HepG2 (cell line): ENCODE measurements around the gene ELL. TPM values are rescaled to one million over a fixed set of nuclear protein-coding genes. Genes with fewer than 3 reads are reported as not detected.

ENCODE experiments used
- ASH2L ChIP-seq: fragments of 300-600, 200-600 bp; sonication (generic); IDR thresholded peaks from 2 replicates; pipeline ENCODE4 v1.7.0; 2017; ENCODE audit warnings: low read depth, mild to moderate bottlenecking, moderate library complexity, mixed read lengths, low read length; ENCODE audit not compliant: insufficient read length
- BHLHE40 ChIP-seq: IDR thresholded peaks from 2 replicates; pipeline ENCODE4 v1.6.1; 2011; ENCODE audit warnings: low read length, improper control_type of control experiment
- CEBPG ChIP-seq: IDR thresholded peaks from 2 replicates; pipeline ENCODE4 v1.6.1; 2016
- CENPT ChIP-seq: sonication (generic); formaldehyde crosslinking; IDR thresholded peaks from 2 replicates; pipeline ENCODE4 v1.8.0; 2022; ENCODE audit warnings: low read depth, mild to moderate bottlenecking, moderate library complexity, missing genetic modification reagents
- DRAP1 ChIP-seq: IDR thresholded peaks from 2 replicates; pipeline ENCODE4 v1.6.1; 2016; ENCODE audit warnings: missing genetic modification reagents, missing compliant biosample characterization
- IRF9 ChIP-seq: sonication (generic); formaldehyde crosslinking; IDR thresholded peaks from 2 replicates; pipeline ENCODE4 v1.8.0; 2022; ENCODE audit warnings: missing genetic modification reagents, mild to moderate bottlenecking, borderline replicate concordance
- KDM2A ChIP-seq: sonication (generic); formaldehyde crosslinking; IDR thresholded peaks from 2 replicates; pipeline ENCODE4 v1.4.0; 2020; ENCODE audit warnings: low read depth, missing genetic modification reagents, borderline replicate concordance
- KLF16 ChIP-seq, 2 experiments: sonication (generic) in 1 of 2; formaldehyde crosslinking in 1 of 2; IDR thresholded peaks; 2 replicates each; pipeline versions ENCODE4 v1.6.1 to v1.8.0; 2016 to 2023; ENCODE audit warnings: missing genetic modification reagents in 2 of 2, missing compliant biosample characterization in 1 of 2
- MLXIP ChIP-seq: sonication (generic); formaldehyde crosslinking; IDR thresholded peaks from 2 replicates; pipeline ENCODE4 v1.9.0; 2021; ENCODE audit warnings: missing genetic modification reagents, borderline replicate concordance
- MYC ChIP-seq: sonication (generic); formaldehyde crosslinking; IDR thresholded peaks from 2 replicates; pipeline ENCODE4 v1.9.0; 2021; ENCODE audit warnings: missing genetic modification reagents, borderline replicate concordance
- NCOA5 ChIP-seq: sonication (generic); formaldehyde crosslinking; IDR thresholded peaks from 2 replicates; pipeline ENCODE4 v1.4.0; 2020; ENCODE audit warnings: missing genetic modification reagents
- NR2F2 ChIP-seq: IDR thresholded peaks from 2 replicates; pipeline ENCODE4 v1.6.1; 2012; ENCODE audit warnings: low read depth, inconsistent platforms, borderline replicate concordance
- SIX1 ChIP-seq: sonication (generic); formaldehyde crosslinking; IDR thresholded peaks from 2 replicates; pipeline ENCODE4 v1.4.0; 2020; ENCODE audit warnings: missing genetic modification reagents, borderline replicate concordance
- TFDP2 ChIP-seq: sonication (generic); formaldehyde crosslinking; IDR thresholded peaks from 2 replicates; pipeline ENCODE4 v1.4.0; 2020; ENCODE audit warnings: missing genetic modification reagents
- TP53 ChIP-seq: sonication (generic); formaldehyde crosslinking; conservative IDR thresholded peaks from 2 replicates; pipeline ENCODE4 v1.4.0; 2020; ENCODE audit warnings: missing genetic modification reagents
- ZBTB2 ChIP-seq: sonication (generic); formaldehyde crosslinking; IDR thresholded peaks from 2 replicates; pipeline ENCODE4 v1.8.0; 2022; ENCODE audit warnings: low read depth, missing genetic modification reagents
- ZNF563 ChIP-seq: sonication (generic); formaldehyde crosslinking; IDR thresholded peaks from 2 replicates; pipeline ENCODE4 v1.8.0; 2022; ENCODE audit warnings: mild to moderate bottlenecking, moderate library complexity, missing genetic modification reagents
- ZNF644 ChIP-seq: IDR thresholded peaks from 2 replicates; pipeline ENCODE4 v1.6.1; 2016; ENCODE audit warnings: low read depth
- ZNF788 ChIP-seq: sonication (generic); formaldehyde crosslinking; IDR thresholded peaks from 2 replicates; pipeline ENCODE4 v1.5.0; 2020; ENCODE audit warnings: mild to moderate bottlenecking, missing genetic modification reagents, borderline replicate concordance
- ZUFSP ChIP-seq: sonication (generic); formaldehyde crosslinking; IDR thresholded peaks from 2 replicates; pipeline ENCODE4 v1.9.0; 2021; ENCODE audit warnings: missing genetic modification reagents, mild to moderate bottlenecking, borderline replicate concordance
- polyA plus RNA-seq, 8 experiments: library from polyadenylated mRNA; depleted of rRNA in 3 of 8; stranded (reverse) in 7 of 8; unstranded in 1 of 8; fragments of >200 nt; fragmentation: Illumina TruSeq in 4 of 8; extraction: Trizol in 4 of 8; gene quantifications; 2 replicates each; pipeline versions ENCODE4 v1.2.1 to v1.2.3, GENCODE V29; 2011 to 2016; ENCODE audit warnings: low read depth in 4 of 8, missing spikeins in 1 of 8, mixed read lengths in 1 of 8; ENCODE audit not compliant: insufficient read depth in 1 of 8
- total RNA-seq, 5 experiments: library from RNA; depleted of rRNA; stranded (reverse); fragments of >200 nt; fragmentation: Illumina TruSeq; extraction: Trizol; gene quantifications; 2 replicates each; pipeline ENCODE4 v1.2.3, GENCODE V29; 2016; ENCODE audit warnings: low read depth in 1 of 5

The ELL gene
- total and polyA plus RNA-seq, 2 of the 13 experiments (the other 11 are each of a cell fraction or from before 2014, with no cell fraction given), result 3.7 to 5.4 TPM

- TF ChIP-seq MLXIP (CRISPR knock-in tag), result peak; percentile 16; the same call in 1 of the 2 replicates
- no peak for TF ChIP-seq ZNF788 (CRISPR knock-in tag)
- peak; percentile 2; the same call in 1 of the 2 replicates for TF ChIP-seq MYC
- no peak for TF ChIP-seq IRF9 (CRISPR knock-in tag)
- 0 out of 2 replicates have a peak, but pooled peaks have one; percentile 15 for TF ChIP-seq KDM2A
- TF ChIP-seq TP53 (CRISPR knock-in tag), result no peak
- no peak for TF ChIP-seq BHLHE40
- TF ChIP-seq ZNF563 (CRISPR knock-in tag), result peak; percentile 73
- peak in 1 of 2 experiments; percentile 7; a peak in 1 of 4 replicates for TF ChIP-seq KLF16 (CRISPR knock-in tag; IDR thresholded peaks at IDR 0.05)
- TF ChIP-seq CEBPG (CRISPR knock-in tag), result no peak
- TF ChIP-seq ZNF644 (CRISPR knock-in tag), result no peak
- no peak for TF ChIP-seq NR2F2
- TF ChIP-seq CENPT (CRISPR knock-in tag), result no peak
- TF ChIP-seq ASH2L, result no peak
- TF ChIP-seq ZBTB2 (CRISPR knock-in tag), result 0 out of 2 replicates have a peak, but pooled peaks have one; percentile 46
- no peak for TF ChIP-seq SIX1 (CRISPR knock-in tag)
- no peak for TF ChIP-seq DRAP1 (CRISPR knock-in tag)
- TF ChIP-seq NCOA5, result no peak
- TF ChIP-seq ZUFSP (CRISPR knock-in tag), result no peak
- peak; percentile 50 for TF ChIP-seq TFDP2 (CRISPR knock-in tag)
These were observed 102.6 kb downstream of the ELL start, which contains the start of gene SSBP4 (continued) for GRCh38 chr19:18419195-18419698.
